HL-60 (cell line): Measurements from ENCODE around the gene CACNA1H.

Source experiments
- GABPA ChIP-seq: IDR thresholded peaks from 2 replicates; pipeline ENCODE4 v1.6.1; 2012; ENCODE audit warnings: low read depth
- POLR2AphosphoS5 ChIP-seq: IDR thresholded peaks from 2 replicates; pipeline ENCODE4 v1.6.1; 2012; ENCODE audit warnings: low read depth
- SPI1 ChIP-seq: IDR thresholded peaks from 2 replicates; pipeline ENCODE4 v1.6.1; 2012; ENCODE audit warnings: low read depth, mild to moderate bottlenecking, borderline replicate concordance
- TF ChIP-seq, protein P1 (sequence below): IDR thresholded peaks from one replicate; pipeline ENCODE4 v1.5.1; 2011; ENCODE audit warnings: low read length, control low read depth, inconsistent platforms; ENCODE audit not compliant: insufficient read depth
- TF ChIP-seq, protein P2 (sequence below): IDR thresholded peaks from 2 replicates; pipeline ENCODE4 v1.6.1; 2012; ENCODE audit warnings: low read depth; ENCODE audit not compliant: insufficient replicate concordance

DNA sequence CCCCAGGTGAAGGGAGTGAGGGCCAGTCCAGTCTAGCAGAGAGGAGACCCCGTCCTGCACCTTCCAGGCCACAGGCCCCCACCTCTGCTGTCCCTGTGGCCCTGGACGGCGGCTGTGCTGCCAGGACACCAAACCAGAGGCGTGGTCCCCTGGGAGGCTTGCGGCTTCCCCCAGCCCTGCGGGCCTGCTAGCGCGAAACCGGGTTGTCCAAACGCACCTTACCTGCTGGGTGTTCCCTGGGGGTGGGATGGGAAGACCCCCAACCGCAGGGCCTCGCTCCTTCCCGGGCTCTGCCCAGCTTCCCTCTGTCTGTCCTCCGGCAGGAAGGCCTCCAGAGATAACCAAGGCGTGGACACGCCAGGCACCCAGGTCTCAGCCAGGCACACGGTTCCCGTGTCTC lies 19.6 kb upstream of the CACNA1H start:
- TF ChIP-seq POLR2AphosphoS5 = no peak
- TF ChIP-seq, protein P1, sequence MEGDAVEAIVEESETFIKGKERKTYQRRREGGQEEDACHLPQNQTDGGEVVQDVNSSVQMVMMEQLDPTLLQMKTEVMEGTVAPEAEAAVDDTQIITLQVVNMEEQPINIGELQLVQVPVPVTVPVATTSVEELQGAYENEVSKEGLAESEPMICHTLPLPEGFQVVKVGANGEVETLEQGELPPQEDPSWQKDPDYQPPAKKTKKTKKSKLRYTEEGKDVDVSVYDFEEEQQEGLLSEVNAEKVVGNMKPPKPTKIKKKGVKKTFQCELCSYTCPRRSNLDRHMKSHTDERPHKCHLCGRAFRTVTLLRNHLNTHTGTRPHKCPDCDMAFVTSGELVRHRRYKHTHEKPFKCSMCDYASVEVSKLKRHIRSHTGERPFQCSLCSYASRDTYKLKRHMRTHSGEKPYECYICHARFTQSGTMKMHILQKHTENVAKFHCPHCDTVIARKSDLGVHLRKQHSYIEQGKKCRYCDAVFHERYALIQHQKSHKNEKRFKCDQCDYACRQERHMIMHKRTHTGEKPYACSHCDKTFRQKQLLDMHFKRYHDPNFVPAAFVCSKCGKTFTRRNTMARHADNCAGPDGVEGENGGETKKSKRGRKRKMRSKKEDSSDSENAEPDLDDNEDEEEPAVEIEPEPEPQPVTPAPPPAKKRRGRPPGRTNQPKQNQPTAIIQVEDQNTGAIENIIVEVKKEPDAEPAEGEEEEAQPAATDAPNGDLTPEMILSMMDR = no peak
- TF ChIP-seq, protein P2, sequence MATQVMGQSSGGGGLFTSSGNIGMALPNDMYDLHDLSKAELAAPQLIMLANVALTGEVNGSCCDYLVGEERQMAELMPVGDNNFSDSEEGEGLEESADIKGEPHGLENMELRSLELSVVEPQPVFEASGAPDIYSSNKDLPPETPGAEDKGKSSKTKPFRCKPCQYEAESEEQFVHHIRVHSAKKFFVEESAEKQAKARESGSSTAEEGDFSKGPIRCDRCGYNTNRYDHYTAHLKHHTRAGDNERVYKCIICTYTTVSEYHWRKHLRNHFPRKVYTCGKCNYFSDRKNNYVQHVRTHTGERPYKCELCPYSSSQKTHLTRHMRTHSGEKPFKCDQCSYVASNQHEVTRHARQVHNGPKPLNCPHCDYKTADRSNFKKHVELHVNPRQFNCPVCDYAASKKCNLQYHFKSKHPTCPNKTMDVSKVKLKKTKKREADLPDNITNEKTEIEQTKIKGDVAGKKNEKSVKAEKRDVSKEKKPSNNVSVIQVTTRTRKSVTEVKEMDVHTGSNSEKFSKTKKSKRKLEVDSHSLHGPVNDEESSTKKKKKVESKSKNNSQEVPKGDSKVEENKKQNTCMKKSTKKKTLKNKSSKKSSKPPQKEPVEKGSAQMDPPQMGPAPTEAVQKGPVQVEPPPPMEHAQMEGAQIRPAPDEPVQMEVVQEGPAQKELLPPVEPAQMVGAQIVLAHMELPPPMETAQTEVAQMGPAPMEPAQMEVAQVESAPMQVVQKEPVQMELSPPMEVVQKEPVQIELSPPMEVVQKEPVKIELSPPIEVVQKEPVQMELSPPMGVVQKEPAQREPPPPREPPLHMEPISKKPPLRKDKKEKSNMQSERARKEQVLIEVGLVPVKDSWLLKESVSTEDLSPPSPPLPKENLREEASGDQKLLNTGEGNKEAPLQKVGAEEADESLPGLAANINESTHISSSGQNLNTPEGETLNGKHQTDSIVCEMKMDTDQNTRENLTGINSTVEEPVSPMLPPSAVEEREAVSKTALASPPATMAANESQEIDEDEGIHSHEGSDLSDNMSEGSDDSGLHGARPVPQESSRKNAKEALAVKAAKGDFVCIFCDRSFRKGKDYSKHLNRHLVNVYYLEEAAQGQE = no peak
- TF ChIP-seq GABPA = no peak
- TF ChIP-seq SPI1 = no peak
